Transverse colon (tissue), 4 donors: ENCODE results near the gene CHP2. TPM values are rescaled to one million over a fixed set of nuclear protein-coding genes. Genes with fewer than 3 reads are reported as not detected.

Experiments
- DNase-seq: peaks from one replicate; pipeline ENCODE4 v3.0.0-alpha.2; 2019
- H3K27ac ChIP-seq, 4 donors: fragments of 200-600 bp; sonication (generic); 2 replicates each; pipeline ENCODE4 v1.5.1; 2016 to 2018; ENCODE audit warnings: inconsistent platforms in 4 of 4
- H3K27me3 ChIP-seq: fragments of 200-600 bp; sonication (generic); 2 replicates; pipeline ENCODE4 v1.5.1; 2017; ENCODE audit warnings: inconsistent platforms
- H3K36me3 ChIP-seq, 4 donors: fragments of 200-600 bp; sonication (generic); 2 replicates each; pipeline ENCODE4 v1.5.1; 2017 to 2019; ENCODE audit warnings: inconsistent platforms in 4 of 4
- H3K4me1 ChIP-seq, 4 donors: fragments of 200-600 bp; sonication (generic); 2 replicates each; pipeline ENCODE4 v1.5.1; 2017 to 2020; ENCODE audit warnings: inconsistent platforms in 4 of 4
- H3K4me3 ChIP-seq, 4 donors: fragments of 200-600 bp; sonication (generic); 1 replicate in 1 of 4; 2 replicates in 3 of 4; pipeline versions ENCODE4 v1.5.1 to v1.6.1; 2017 to 2019; ENCODE audit warnings: inconsistent platforms in 4 of 4
- H3K9me3 ChIP-seq, 2 donors: fragments of 200-600 bp; sonication (generic); 2 replicates each; pipeline ENCODE4 v1.5.1; 2017 to 2019; ENCODE audit warnings: inconsistent platforms in 2 of 2
- CTCF ChIP-seq, 5 experiments: fragments of 200-600 bp in 3 of 5; fragments of 450-650 bp in 2 of 5; sonication (generic) in 3 of 5; IDR thresholded peaks; 1 replicate in 2 of 5; 2 replicates in 3 of 5; pipeline ENCODE4 v1.5.1; 2016 to 2017; ENCODE audit warnings: antibody characterized with exemption in 5 of 5, inconsistent platforms in 3 of 5, mild to moderate bottlenecking in 2 of 5, moderate library complexity in 1 of 5
- EP300 ChIP-seq: sonication (generic); formaldehyde crosslinking; IDR thresholded peaks from one replicate; pipeline ENCODE4 v1.6.1; 2017; ENCODE audit warnings: antibody characterized with exemption, low read depth
- POLR2A ChIP-seq: fragments of 450-650 bp; IDR thresholded peaks from one replicate; pipeline ENCODE4 v1.6.1; 2016; ENCODE audit warnings: antibody characterized with exemption, mild to moderate bottlenecking, moderate library complexity
- POLR2AphosphoS5 ChIP-seq, 3 donors: sonication (generic); formaldehyde crosslinking; IDR thresholded peaks; one replicate each; pipeline ENCODE4 v1.6.1; 2016; ENCODE audit warnings: antibody characterized with exemption in 3 of 3
- WGBS, 2 donors: methylation state at CpG; one replicate each; pipeline ENCODE4 v1.1.5; 2018; ENCODE audit warnings: low coverage in 1 of 2; 5-methylcytosine and 5-hydroxymethylcytosine counted together
- in situ Hi-C, 4 donors: fragments of 200-750 bp; cut with MboI; loops; one replicate each; pipeline versions ENCODE4 v1.15.0 to v1.15.1; 2017; ENCODE audit warnings: low sequenced_read_pairs in 3 of 4, low pct_ligation_motif_present in 1 of 4, low pct_unique_long_range_greater_than_20kb in 1 of 4
- intact Hi-C: fragments of 100-400 bp; cut with DNase I; formaldehyde crosslinking; loops from one replicate; pipeline ENCODE4 v1.15.1; 2023; ENCODE audit warnings: low total_unique reads
- total RNA-seq, 4 donors: library from RNA; depleted of rRNA; stranded (reverse); fragments of >200 nt; gene quantifications; one replicate each; pipeline ENCODE4 v1.1.0, GENCODE V29; 2016

CHP2 gene
- total RNA-seq, 4 donors from 2014 or later = 90.9 to 264 (median 122) TPM

GRCh38 chr16:23710008-23710407 lies 44.8 kb upstream of the CHP2 start:
- Histone ChIP-seq H3K9me3 (no peaks in the 10 kb centered on the region), H3K36me3 (no peaks in the 10 kb centered on the region), H3K27ac (no peak overlapping the region), H3K27me3 (peaks cover 33% of the 10 kb centered on the region), H3K4me3 (no peak overlapping the region), H3K4me1 (peaks cover 0 to 10% (median 2%) of the 10 kb centered on the region in 4 donors)
- in situ Hi-C loops = no loop called here
- TF ChIP-seq POLR2AphosphoS5 (IDR thresholded peaks at IDR 0.05) (no peak), CTCF (IDR thresholded peaks at IDR 0.05) (no peak), EP300 (no peak), POLR2A (no peak)
- 97% methylated on average over 2 of the region's 2 CpGs; no CpG with 5 or more reads in 1 of the 2 donors for WGBS, 2 donors
- intact Hi-C loops = no loop called here
- no peak for DNase-seq

GRCh38 chr16:23710504-23710903 lies 44.3 kb upstream of the CHP2 start:
- Histone ChIP-seq H3K4me1 (peaks cover 0 to 10% (median 2%) of the 10 kb centered on the region in 4 donors), H3K9me3 (no peaks in the 10 kb centered on the region), H3K27me3 (peaks cover 33% of the 10 kb centered on the region), H3K4me3 (no peak overlapping the region), H3K27ac (peak overlapping the region in 2 of 4 donors; percentile 87 to 88), H3K36me3 (no peaks in the 10 kb centered on the region)
- TF ChIP-seq POLR2AphosphoS5 (IDR thresholded peaks at IDR 0.05) (no peak), EP300 (no peak), CTCF (IDR thresholded peaks at IDR 0.05) (no peak), POLR2A (no peak)
- DNase-seq = no peak
- intact Hi-C loops (no loop called here), in situ Hi-C loops (no loop called here)
- 90% methylated on average over 3 of the region's 3 CpGs; no CpG with 5 or more reads in 1 of the 2 donors for WGBS, 2 donors

GRCh38 chr16:23711785-23712184 lies 43.0 kb upstream of the CHP2 start:
- Histone ChIP-seq H3K4me3 (peak overlapping the region in 3 of 4 donors; percentile 45 to 65 (median 53)), H3K36me3 (no peaks in the 10 kb centered on the region), H3K9me3 (no peaks in the 10 kb centered on the region), H3K27me3 (peaks cover 34% of the 10 kb centered on the region), H3K4me1 (peaks cover 0 to 10% (median 2%) of the 10 kb centered on the region in 4 donors), H3K27ac (peak overlapping the region; percentile 81 to 89 (median 88))
- in situ Hi-C loops = no loop called here
- TF ChIP-seq CTCF (IDR thresholded peaks at IDR 0.05) (no peak), POLR2A (peak; percentile 62), EP300 (peak; percentile 8), POLR2AphosphoS5 (IDR thresholded peaks at IDR 0.05) (peak; percentile 34 to 75 (median 57))
- peak; percentile 83 for DNase-seq
- intact Hi-C loops = no loop called here
- WGBS, 2 donors = 31% methylated on average over 4 of the region's 4 CpGs; no CpG with 5 or more reads in 1 of the 2 donors

- TF ChIP-seq POLR2AphosphoS5 (IDR thresholded peaks at IDR 0.05) (peak; percentile 33 to 86 (median 73)), CTCF (IDR thresholded peaks at IDR 0.05) (no peak), POLR2A (peak; percentile 75)
- peak; percentile 85 for DNase-seq
- intact Hi-C loops (no loop called here), in situ Hi-C loops (no loop called here)
- Histone ChIP-seq H3K27me3 (peaks cover 37% of the 10 kb centered on the region), H3K4me3 (peak within 1 kb of the TSS; percentile 11 to 65 (median 49)), H3K36me3 (no peaks in the 10 kb centered on the region), H3K4me1 (peaks cover 0 to 10% (median 2%) of the 10 kb centered on the region in 4 donors), H3K9me3 (no peaks in the 10 kb centered on the region), H3K27ac (peak within 1 kb of the TSS; percentile 81 to 89 (median 88))
- WGBS, 2 donors = 4% methylated on average over 35 of the region's 37 CpGs; no CpG with 5 or more reads in 1 of the 2 donors
These were observed 41.9 kb upstream of the CHP2 start, which contains the start of gene ERN2 for GRCh38 chr16:23712976-23713375. Gene ERN2, minus strand, starts transcription at chr16:23713222. Its CDS starts 35 bp downstream, at chr16:23713187.
